ENCODE results near the gene PLEK.

- TF ChIP-seq CTCF (IDR thresholded peaks at IDR 0.05) = no peak
- TF ChIP-seq POLR2A (IDR thresholded peaks at IDR 0.05) = no peak
Observed at GRCh38 chr2:68379184-68379708, 14.2 kb downstream of the PLEK start.
